SK-N-SH (cell line): Measurements from ENCODE around the gene ALG9. TPM values are rescaled to one million over a fixed set of nuclear protein-coding genes. Genes with fewer than 3 reads are reported as not detected.

Experiments
- CTCF ChIA-PET: fragments of 300-600, 350-600 bp; formaldehyde crosslinking; extraction: SDS; loops from one replicate; lab custom pipeline; 2021; lab: Yijun Ruan, JAX
- POLR2A ChIA-PET: fragments of 350-600 bp; sonication (Branson Sonifier 250); formaldehyde crosslinking; extraction: SDS; loops from one replicate; lab custom pipeline; 2020; ENCODE audit warnings: antibody characterized with exemption, inconsistent platforms; lab: Yijun Ruan, JAX
- DNase-seq: peaks from one replicate; pipeline ENCODE4 v3.0.0; 2012
- H2AFZ ChIP-seq: fragments of 200-600 bp; sonication (generic); 2 replicates; pipeline ENCODE4 v1.8.1; 2016; ENCODE audit warnings: antibody characterized with exemption, mild to moderate bottlenecking, low read depth
- H3F3A ChIP-seq: fragments of 200-600 bp; sonication (generic); replicated peaks from 2 replicates; pipeline ENCODE3; 2016; ENCODE audit warnings: antibody characterized with exemption, mild to moderate bottlenecking; ENCODE audit not compliant: insufficient read depth
- H3K27ac ChIP-seq, 2 experiments: fragments of 200-500 bp in 1 of 2; fragments of 200-600 bp in 1 of 2; sonication (Bioruptor generic) in 1 of 2; sonication (generic), shearing (Covaris generic) in 1 of 2; 2 replicates each; pipeline versions ENCODE4 v1.5.1 to v1.6.1; 2014 to 2016; ENCODE audit warnings: low read depth in 2 of 2, inconsistent platforms in 1 of 2, low read length in 1 of 2, mild to moderate bottlenecking in 1 of 2, mixed read lengths in 1 of 2
- H3K27me3 ChIP-seq: fragments of 200-600 bp; sonication (generic), shearing (Covaris generic); 2 replicates; pipeline ENCODE4 v1.6.1; 2016; ENCODE audit warnings: mixed run types; ENCODE audit not compliant: insufficient read depth
- H3K36me3 ChIP-seq, 2 experiments: fragments of 200-500 bp in 1 of 2; fragments of 200-600 bp in 1 of 2; sonication (Bioruptor generic) in 1 of 2; sonication (generic) in 1 of 2; replicated peaks in 1 of 2; 2 replicates each; pipeline versions ENCODE3 to v1.5.1; 2014 to 2016; ENCODE audit warnings: low read length in 1 of 2, mild to moderate bottlenecking in 1 of 2; ENCODE audit not compliant: insufficient read depth in 2 of 2, control insufficient read depth in 1 of 2
- H3K4me1 ChIP-seq, 2 experiments: fragments of 200-500 bp in 1 of 2; fragments of 200-600 bp in 1 of 2; sonication (Bioruptor generic) in 1 of 2; sonication (generic), shearing (Covaris generic) in 1 of 2; 2 replicates each; pipeline versions ENCODE4 v1.5.1 to v1.6.1; 2014 to 2016; ENCODE audit warnings: low read depth in 1 of 2, low read length in 1 of 2, mixed run types in 1 of 2; ENCODE audit not compliant: insufficient read depth in 2 of 2, control insufficient read depth in 1 of 2
- H3K4me2 ChIP-seq: fragments of 200-600 bp; sonication (generic), shearing (Covaris generic); 2 replicates; pipeline ENCODE4 v1.6.1; 2017; ENCODE audit warnings: mixed run types
- H3K4me3 ChIP-seq, 2 experiments: fragments of 200-500 bp in 1 of 2; fragments of 200-600 bp in 1 of 2; sonication (Bioruptor generic) in 1 of 2; sonication (generic), shearing (Covaris generic) in 1 of 2; 2 replicates each; pipeline versions ENCODE4 v1.5.1 to v1.8.1; 2014 to 2016; ENCODE audit warnings: low read depth in 2 of 2, inconsistent platforms in 1 of 2, low read length in 1 of 2, mild to moderate bottlenecking in 1 of 2, mixed read lengths in 1 of 2, moderate library complexity in 1 of 2
- H3K79me2 ChIP-seq: fragments of 200-600 bp; sonication (generic); 2 replicates; pipeline ENCODE4 v1.8.1; 2017; ENCODE audit warnings: mild to moderate bottlenecking; ENCODE audit not compliant: insufficient read depth
- H3K9ac ChIP-seq: fragments of 200-600 bp; sonication (generic); 2 replicates; pipeline ENCODE4 v1.6.1; 2017; ENCODE audit warnings: mixed run types
- H3K9me2 ChIP-seq: fragments of 200-600 bp; sonication (generic); 2 replicates; pipeline ENCODE4 v1.6.1; 2017; ENCODE audit warnings: mixed run types
- H3K9me3 ChIP-seq: fragments of 200-600 bp; sonication (generic); 2 replicates; pipeline ENCODE4 v1.6.1; 2017; ENCODE audit warnings: mixed run types, mild to moderate bottlenecking, moderate library complexity
- H4K20me1 ChIP-seq: fragments of 200-600 bp; sonication (generic); 2 replicates; pipeline ENCODE4 v1.6.1; 2017; ENCODE audit warnings: mild to moderate bottlenecking, mixed run types; ENCODE audit not compliant: insufficient read depth
- CHD2 ChIP-seq: fragments of 150-350 bp; IDR thresholded peaks from 2 replicates; pipeline ENCODE4 v1.6.1; 2018; ENCODE audit warnings: low read length; ENCODE audit not compliant: partially characterized antibody
- EZH2phosphoT487 ChIP-seq: fragments of 200-600 bp; sonication (generic); IDR thresholded peaks from 2 replicates; pipeline ENCODE4 v1.6.1; 2017; ENCODE audit warnings: low read depth, mixed run types, mild to moderate bottlenecking, antibody characterized with exemption, moderate library complexity, borderline replicate concordance
- FOSL2 ChIP-seq: IDR thresholded peaks from 2 replicates; pipeline ENCODE4 v1.4.0; 2012; ENCODE audit warnings: low read depth, mild to moderate bottlenecking, moderate library complexity, borderline replicate concordance
- JUND ChIP-seq: IDR thresholded peaks from 2 replicates; pipeline ENCODE4 v1.4.0; 2012
- MAX ChIP-seq: IDR thresholded peaks from 2 replicates; pipeline ENCODE4 v1.4.0; 2012; ENCODE audit warnings: low read depth
- MEF2A ChIP-seq: IDR thresholded peaks from 2 replicates; pipeline ENCODE4 v1.4.0; 2012; ENCODE audit warnings: low read depth, borderline replicate concordance
- MXI1 ChIP-seq: IDR thresholded peaks from 2 replicates; pipeline ENCODE4 v1.6.1; 2012; ENCODE audit warnings: mild to moderate bottlenecking, low read depth, low read length, improper control_type of control experiment
- PBX3 ChIP-seq: IDR thresholded peaks from 2 replicates; pipeline ENCODE4; 2012
- POLR2AphosphoS5 ChIP-seq: IDR thresholded peaks from 2 replicates; pipeline ENCODE4 v1.6.1; 2012; ENCODE audit warnings: low read depth, low read length
- RAD21 ChIP-seq: IDR thresholded peaks from 2 replicates; pipeline ENCODE4 v1.6.1; 2012; ENCODE audit warnings: mild to moderate bottlenecking, low read length
- RCOR1 ChIP-seq: fragments of 150-350 bp; IDR thresholded peaks from 2 replicates; pipeline ENCODE4 v1.6.1; 2017; ENCODE audit warnings: antibody characterized with exemption, low read length
- REST ChIP-seq: IDR thresholded peaks from 2 replicates; pipeline ENCODE4 v1.6.1; 2012; ENCODE audit warnings: mild to moderate bottlenecking, low read depth, low read length, moderate library complexity
- RFX5 ChIP-seq: IDR thresholded peaks from 2 replicates; pipeline ENCODE4 v1.6.1; 2012; ENCODE audit warnings: mild to moderate bottlenecking, improper control_type of control experiment, low read length
- RXRA ChIP-seq: IDR thresholded peaks from 2 replicates; pipeline ENCODE4 v1.4.0; 2012; ENCODE audit warnings: low read depth, mild to moderate bottlenecking, borderline replicate concordance
- TEAD4 ChIP-seq: IDR thresholded peaks from 2 replicates; pipeline ENCODE4 v1.4.0; 2012; ENCODE audit warnings: mild to moderate bottlenecking, borderline replicate concordance; ENCODE audit not compliant: insufficient read depth
- USF1 ChIP-seq: IDR thresholded peaks from 2 replicates; pipeline ENCODE4 v1.4.0; 2012; ENCODE audit warnings: low read depth, borderline replicate concordance
- USF2 ChIP-seq: fragments of 150-350 bp; IDR thresholded peaks from 2 replicates; pipeline ENCODE4 v1.6.1; 2017; ENCODE audit warnings: antibody characterized with exemption, low read length, low read depth, borderline replicate concordance
- YY1 ChIP-seq: IDR thresholded peaks from 2 replicates; pipeline ENCODE4 v1.4.0; 2012; ENCODE audit warnings: low read depth, mild to moderate bottlenecking
- ZBTB33 ChIP-seq: IDR thresholded peaks from 2 replicates; pipeline ENCODE4 v1.4.0; 2012; ENCODE audit warnings: low read depth, borderline replicate concordance
- WGBS: methylation state at CpG from one replicate; pipeline ENCODE4 v1.1.6; 2017; ENCODE audit warnings: low lambda C conversion rate; 5-methylcytosine and 5-hydroxymethylcytosine counted together
- polyA plus RNA-seq, 3 experiments: library from polyadenylated mRNA; depleted of rRNA; stranded (reverse); fragments of >200 nt; gene quantifications; 2 replicates each; pipeline ENCODE4 v1.2.3, GENCODE V29; 2012

ALG9 gene
- polyA plus RNA-seq, 1 of the 3 experiments (the other 2 are of a cell fraction): 17.9 TPM

GRCh38 chr11:111745719-111746504, 125.5 kb downstream of the ALG9 start:
- H2AFZ ChIP-seq: no peak overlapping the region
- peak overlapping the region; percentile 62; the same call in 1 of the 2 replicates for H3K9ac ChIP-seq
- no peaks in the 10 kb centered on the region for H3K9me2 ChIP-seq
- TF ChIP-seq MAX (no peak), FOSL2 (no peak), ZBTB33 (no peak), CHD2 (no peak), MXI1 (no peak), YY1 (no peak), MEF2A (no peak), RFX5 (no peak), PBX3 (no peak), USF1 (no peak), TEAD4 (no peak; the same call in 1 of the 2 replicates), JUND (no peak), POLR2AphosphoS5 (no peak), RAD21 (no peak), USF2 (no peak), RCOR1 (no peak), RXRA (no peak), EZH2phosphoT487 (no peak), REST (no peak)
- peak overlapping the region; percentile 59 for H3K4me2 ChIP-seq
- peaks cover 21% of the 10 kb centered on the region for H3F3A ChIP-seq
- peak overlapping the region; percentile 58 to 91; a peak in 3 of 4 replicates for H3K27ac ChIP-seq
- no peaks in the 10 kb centered on the region for H3K9me3 ChIP-seq
- H3K79me2 ChIP-seq: peaks cover 47% of the 10 kb centered on the region
- WGBS: 87% methylated on average over 6 of the region's 6 CpGs
- DNase-seq: no peak
- ChIA-PET POLR2A (no interaction called here), CTCF (interaction anchor here (0.9 kb wide), 2 partner anchors 18 to 31 kb away, joined by 3 to 4 read pairs; no protein-coding TSS in a partner anchor)
- no peaks in the 10 kb centered on the region for H3K27me3 ChIP-seq
- H3K4me1 ChIP-seq: no peaks in the 10 kb centered on the region; a peak in 1 of 4 replicates
- peaks cover 60 to 67% of the 10 kb centered on the region in 2 experiments for H3K36me3 ChIP-seq
- H3K4me3 ChIP-seq: no peak overlapping the region
- no peaks in the 10 kb centered on the region for H4K20me1 ChIP-seq
